WI38 (cell line): ENCODE measurements around the gene ABCF2.

Experiments
- H3K4me3 ChIP-seq: 2 replicates; pipeline ENCODE4 v1.5.1; 2011; ENCODE audit warnings: low read depth, mild to moderate bottlenecking, control low read depth, low read length
- TF ChIP-seq, protein P1 (sequence below): IDR thresholded peaks from 2 replicates; pipeline ENCODE4 v1.5.1; 2012; ENCODE audit warnings: low read depth, mild to moderate bottlenecking, control low read depth, low read length

Gene ABCF2

DNA sequence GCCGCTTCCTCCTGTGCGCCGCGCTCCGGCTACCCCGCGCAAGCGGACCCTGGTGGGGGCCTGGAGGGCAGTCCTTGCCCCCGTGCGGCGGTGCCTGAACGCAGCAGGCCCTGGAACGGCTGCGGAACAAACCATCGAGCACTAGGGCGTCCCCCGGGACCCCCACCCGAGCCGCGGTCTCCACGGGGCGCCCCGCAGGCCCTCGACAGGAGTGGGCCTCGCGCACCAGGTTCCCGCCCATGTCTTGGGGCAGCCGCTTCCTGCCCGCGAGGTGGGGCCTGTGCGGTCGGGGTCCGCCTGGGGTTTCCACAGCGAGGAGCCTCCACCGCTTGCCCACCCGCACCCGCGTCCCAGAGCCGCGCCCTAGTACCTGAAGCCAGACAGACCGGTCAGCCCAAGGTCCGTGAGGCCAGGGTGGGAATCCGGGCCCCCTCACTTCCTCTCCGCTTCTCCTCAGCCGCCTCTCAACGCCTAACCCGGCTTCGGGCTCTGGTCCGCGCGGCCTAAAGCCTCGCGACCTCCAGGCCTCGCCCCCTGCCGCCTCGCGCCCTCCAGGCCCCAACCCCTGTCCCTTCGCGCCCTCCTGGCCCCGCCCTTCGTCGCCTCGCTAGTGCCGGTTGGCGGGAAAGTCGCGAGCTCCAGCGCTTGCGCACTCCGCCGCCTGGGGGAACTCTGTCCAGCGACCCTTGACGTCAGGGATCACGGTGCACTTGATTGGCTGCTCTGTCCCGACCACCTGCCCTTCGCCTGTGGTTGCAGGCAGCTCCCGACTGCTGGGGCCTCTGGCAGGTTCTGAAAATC, 52.6 kb downstream of the ABCF2 start:
- H3K4me3 ChIP-seq, result no peak overlapping the region
- TF ChIP-seq, protein P1, sequence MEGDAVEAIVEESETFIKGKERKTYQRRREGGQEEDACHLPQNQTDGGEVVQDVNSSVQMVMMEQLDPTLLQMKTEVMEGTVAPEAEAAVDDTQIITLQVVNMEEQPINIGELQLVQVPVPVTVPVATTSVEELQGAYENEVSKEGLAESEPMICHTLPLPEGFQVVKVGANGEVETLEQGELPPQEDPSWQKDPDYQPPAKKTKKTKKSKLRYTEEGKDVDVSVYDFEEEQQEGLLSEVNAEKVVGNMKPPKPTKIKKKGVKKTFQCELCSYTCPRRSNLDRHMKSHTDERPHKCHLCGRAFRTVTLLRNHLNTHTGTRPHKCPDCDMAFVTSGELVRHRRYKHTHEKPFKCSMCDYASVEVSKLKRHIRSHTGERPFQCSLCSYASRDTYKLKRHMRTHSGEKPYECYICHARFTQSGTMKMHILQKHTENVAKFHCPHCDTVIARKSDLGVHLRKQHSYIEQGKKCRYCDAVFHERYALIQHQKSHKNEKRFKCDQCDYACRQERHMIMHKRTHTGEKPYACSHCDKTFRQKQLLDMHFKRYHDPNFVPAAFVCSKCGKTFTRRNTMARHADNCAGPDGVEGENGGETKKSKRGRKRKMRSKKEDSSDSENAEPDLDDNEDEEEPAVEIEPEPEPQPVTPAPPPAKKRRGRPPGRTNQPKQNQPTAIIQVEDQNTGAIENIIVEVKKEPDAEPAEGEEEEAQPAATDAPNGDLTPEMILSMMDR, result no peak

GRCh38 chr7:151173386-151174245, 53.4 kb downstream of the ABCF2 start:
- TF ChIP-seq, protein P1, result no peak

DNA sequence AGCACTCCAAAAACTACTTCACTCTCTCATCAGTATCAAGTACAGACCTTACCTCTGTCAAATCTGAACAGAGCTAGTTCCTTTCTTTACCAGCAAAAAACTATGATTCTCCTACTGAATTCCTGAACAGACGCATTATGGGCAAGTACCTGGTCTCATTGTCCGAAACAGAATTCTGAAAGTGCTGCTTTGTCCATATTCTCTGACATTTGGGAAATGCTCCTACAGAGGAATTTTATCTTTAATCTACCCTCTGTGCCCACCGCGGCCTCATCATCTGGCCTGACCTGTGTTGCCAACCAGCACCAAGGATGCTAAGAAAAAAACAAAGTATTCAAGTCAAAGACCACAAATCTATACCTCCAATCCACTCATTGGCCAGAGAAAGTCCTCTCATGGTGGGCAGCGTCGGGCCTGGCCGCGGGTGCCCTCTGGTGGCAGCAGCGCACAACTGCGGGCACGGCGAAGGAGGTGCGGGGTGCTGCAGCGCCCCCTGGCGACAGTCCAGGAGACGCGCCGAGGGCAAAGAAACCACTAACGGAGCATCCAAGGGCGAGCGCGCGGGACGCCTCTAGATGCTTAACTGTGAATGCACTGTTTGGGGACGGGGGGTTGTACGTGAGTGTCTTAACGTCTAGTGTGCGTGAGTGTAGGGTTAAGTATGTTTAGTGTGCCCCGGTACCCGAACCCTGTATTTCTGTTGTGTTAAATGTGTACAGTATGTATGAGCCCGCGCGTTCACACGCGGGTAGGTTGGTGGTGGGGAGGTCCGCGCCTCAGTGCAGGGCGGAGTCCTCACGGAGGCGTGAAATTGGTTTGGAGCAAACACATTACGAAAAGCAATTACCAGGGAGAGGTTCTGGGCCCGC, 54.5 kb downstream of the ABCF2 start:
- no peak overlapping the region for H3K4me3 ChIP-seq
- TF ChIP-seq, protein P1, result peak; percentile 100

More at GRCh38 chr7:151173386-151174245, 53.4 kb downstream of the ABCF2 start:
- H3K4me3 ChIP-seq, result no peak overlapping the region

DNA sequence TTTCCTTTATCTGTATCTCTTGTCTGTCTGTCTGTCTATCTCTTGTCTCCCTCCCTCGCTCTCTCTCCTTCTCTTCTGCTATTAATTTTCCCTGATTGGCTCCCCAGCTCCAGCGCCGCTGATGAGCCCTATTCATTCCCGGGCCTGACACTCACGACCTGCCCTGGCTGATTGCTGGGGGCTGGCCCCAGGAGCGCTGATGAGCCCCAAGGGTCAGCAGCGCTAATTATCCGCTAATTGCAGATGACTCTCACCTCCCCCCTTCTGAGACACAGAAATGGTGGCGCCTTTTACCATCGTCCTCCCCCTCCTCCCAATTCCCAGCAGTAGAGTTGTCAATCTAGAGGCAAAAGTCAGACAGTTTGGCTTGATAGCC, 58.2 kb downstream of the ABCF2 start:
- no peak overlapping the region for H3K4me3 ChIP-seq
- TF ChIP-seq, protein P1, result no peak

- TF ChIP-seq, protein P1, result peak; percentile 29; the same call in 1 of the 2 replicates
- H3K4me3 ChIP-seq, result no peak overlapping the region
Observed at GRCh38 chr7:151168003-151168786, 58.8 kb downstream of the ABCF2 start.

GRCh38 chr7:151167197-151167961, 59.6 kb downstream of the ABCF2 start, which contains the start of gene GBX1:
GBX1 (minus strand) TSS chr7:151167694; CDS start chr7:151167548, 146 bp downstream.
- no peak within 1 kb of the TSS for H3K4me3 ChIP-seq
- TF ChIP-seq, protein P1, result no peak
